ENCODE results near the gene SLC22A15. TPM values are rescaled to one million over a fixed set of nuclear protein-coding genes. Genes with fewer than 3 reads are reported as not detected.
"Not testable (repeated sequence)": the region's sequence is repeated elsewhere in the genome, so short reads cannot be mapped to it uniquely, and the experiment has no call there.

Gene SLC22A15
- total RNA-seq, 3 donors from 2014 or later, result 2.0 to 2.7 (median 2.4) TPM

GRCh38 chr1:115982400-115982799 is 6.1 kb downstream of the SLC22A15 start:
- Histone ChIP-seq H3K36me3 (ENCODE audit: low read depth) (no peaks in the 10 kb centered on the region), H3K9me3 (no peaks in the 10 kb centered on the region), H3K4me1 (ENCODE audit: low read depth) (no peaks in the 10 kb centered on the region), H3K4me3 (no peak overlapping the region)
- ATAC-seq (no peak), DNase-seq (no peak)
- no peak for TF ChIP-seq CTCF (IDR thresholded peaks at IDR 0.05)
- intact Hi-C loops (cut with DNase I, micrococcal nuclease), result loop anchor here in 1 of 2 donors (5.0 kb wide), 1 partner anchor 175 kb away; no protein-coding TSS in a partner anchor

GRCh38 chr1:115983584-115983983 is 7.3 kb downstream of the SLC22A15 start:
- intact Hi-C loops (cut with DNase I, micrococcal nuclease), result loop anchor here in 1 of 2 donors (5.0 kb wide), 1 partner anchor 176 kb away; no protein-coding TSS in a partner anchor

GRCh38 chr1:115987623-115988022 is 11.3 kb downstream of the SLC22A15 start:
- intact Hi-C loops (cut with DNase I, micrococcal nuclease), result no loop called here
- DNase-seq, result no peak

More at GRCh38 chr1:115983584-115983983, 7.3 kb downstream of the SLC22A15 start:
- Histone ChIP-seq H3K4me3 (no peak overlapping the region), H3K4me1 (ENCODE audit: low read depth) (no peaks in the 10 kb centered on the region), H3K9me3 (no peaks in the 10 kb centered on the region), H3K36me3 (ENCODE audit: low read depth) (no peaks in the 10 kb centered on the region)
- DNase-seq, result no peak
- TF ChIP-seq CTCF (IDR thresholded peaks at IDR 0.05), result no peak
- no peak for ATAC-seq

GRCh38 chr1:115988953-115989352 is 12.6 kb downstream of the SLC22A15 start:
- H3K36me3 ChIP-seq (ENCODE audit: low read depth), result no peaks in the 10 kb centered on the region
- no peak for TF ChIP-seq CTCF (IDR thresholded peaks at IDR 0.05)
- H3K4me3 ChIP-seq, result no peak overlapping the region
- DNase-seq (no peak), ATAC-seq (no peak)
- no peaks in the 10 kb centered on the region for H3K4me1 ChIP-seq (ENCODE audit: low read depth)
- no peaks in the 10 kb centered on the region for H3K9me3 ChIP-seq
- intact Hi-C loops (cut with DNase I, micrococcal nuclease), result no loop called here

More at GRCh38 chr1:115987623-115988022, 11.3 kb downstream of the SLC22A15 start:
- no peaks in the 10 kb centered on the region for H3K36me3 ChIP-seq (ENCODE audit: low read depth)
- ATAC-seq, result no peak
- no peak overlapping the region for H3K4me3 ChIP-seq
- no peaks in the 10 kb centered on the region for H3K4me1 ChIP-seq (ENCODE audit: low read depth)
- no peak for TF ChIP-seq CTCF (IDR thresholded peaks at IDR 0.05)
- no peaks in the 10 kb centered on the region for H3K9me3 ChIP-seq

- no peak for ATAC-seq
- intact Hi-C loops (cut with DNase I, micrococcal nuclease), result no loop called here
- Histone ChIP-seq H3K4me1 (ENCODE audit: low read depth) (no peaks in the 10 kb centered on the region), H3K36me3 (ENCODE audit: low read depth) (no peaks in the 10 kb centered on the region), H3K9me3 (no peaks in the 10 kb centered on the region), H3K4me3 (no peak overlapping the region)
- TF ChIP-seq CTCF (IDR thresholded peaks at IDR 0.05), result no peak
- DNase-seq, result no peak
These were observed 13.4 kb downstream of the SLC22A15 start for GRCh38 chr1:115989699-115990098.

GRCh38 chr1:115991909-115992308 is 15.6 kb downstream of the SLC22A15 start:
- Histone ChIP-seq H3K9me3 (peaks cover 2% of the 10 kb centered on the region), H3K4me1 (ENCODE audit: low read depth) (no peaks in the 10 kb centered on the region), H3K36me3 (ENCODE audit: low read depth) (no peaks in the 10 kb centered on the region), H3K4me3 (no peak overlapping the region)
- ATAC-seq (no peak), DNase-seq (no peak)
- TF ChIP-seq CTCF (IDR thresholded peaks at IDR 0.05), result no peak
- intact Hi-C loops (cut with DNase I, micrococcal nuclease), result no loop called here

- H3K4me1 ChIP-seq (ENCODE audit: low read depth); H3K36me3 ChIP-seq (ENCODE audit: low read depth); H3K4me3 ChIP-seq; intact Hi-C loops (cut with DNase I, micrococcal nuclease); DNase-seq; ATAC-seq: not testable (repeated sequence)
- peaks cover 23% of the 10 kb centered on the region for H3K9me3 ChIP-seq
These were observed 21.6 kb downstream of the SLC22A15 start for GRCh38 chr1:115997921-115998320.

Measured in mucosa of descending colon (tissue), 3 donors.